Activated CD8-positive, alpha-beta memory T cell treated with anti-CD3 and anti-CD28 coated beads, Interleukin-2, amount 50 U/mL, for 48 hours (primary cell): ENCODE data around the gene NFE2.
"Not testable (repeated sequence)": the region's sequence is repeated elsewhere in the genome, so short reads cannot be mapped to it uniquely, and the experiment has no call there.

Source experiments
- DNase-seq: peaks from one replicate; pipeline ENCODE4 v3.0.0-alpha.2; 2020

NFE2 gene

DNA sequence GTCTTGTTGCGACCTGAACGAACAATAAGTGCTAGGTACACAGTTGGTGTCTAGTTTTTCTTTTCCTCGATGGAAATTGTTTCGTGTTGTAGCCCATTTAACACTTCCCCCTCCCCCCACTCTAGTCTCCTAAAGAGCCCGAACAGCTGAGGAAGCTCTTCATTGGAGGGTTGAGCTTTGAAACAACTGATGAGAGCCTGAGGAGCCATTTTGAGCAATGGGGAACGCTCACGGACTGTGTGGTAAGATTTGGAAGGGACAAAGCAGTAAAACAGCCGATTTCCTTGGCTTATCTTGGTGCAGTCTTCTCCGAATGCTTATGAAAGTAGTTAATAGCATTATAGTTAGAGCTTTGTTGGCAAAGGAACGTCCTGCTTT is 19.6 kb downstream of the NFE2 start:
- not testable (repeated sequence) for DNase-seq

DNA sequence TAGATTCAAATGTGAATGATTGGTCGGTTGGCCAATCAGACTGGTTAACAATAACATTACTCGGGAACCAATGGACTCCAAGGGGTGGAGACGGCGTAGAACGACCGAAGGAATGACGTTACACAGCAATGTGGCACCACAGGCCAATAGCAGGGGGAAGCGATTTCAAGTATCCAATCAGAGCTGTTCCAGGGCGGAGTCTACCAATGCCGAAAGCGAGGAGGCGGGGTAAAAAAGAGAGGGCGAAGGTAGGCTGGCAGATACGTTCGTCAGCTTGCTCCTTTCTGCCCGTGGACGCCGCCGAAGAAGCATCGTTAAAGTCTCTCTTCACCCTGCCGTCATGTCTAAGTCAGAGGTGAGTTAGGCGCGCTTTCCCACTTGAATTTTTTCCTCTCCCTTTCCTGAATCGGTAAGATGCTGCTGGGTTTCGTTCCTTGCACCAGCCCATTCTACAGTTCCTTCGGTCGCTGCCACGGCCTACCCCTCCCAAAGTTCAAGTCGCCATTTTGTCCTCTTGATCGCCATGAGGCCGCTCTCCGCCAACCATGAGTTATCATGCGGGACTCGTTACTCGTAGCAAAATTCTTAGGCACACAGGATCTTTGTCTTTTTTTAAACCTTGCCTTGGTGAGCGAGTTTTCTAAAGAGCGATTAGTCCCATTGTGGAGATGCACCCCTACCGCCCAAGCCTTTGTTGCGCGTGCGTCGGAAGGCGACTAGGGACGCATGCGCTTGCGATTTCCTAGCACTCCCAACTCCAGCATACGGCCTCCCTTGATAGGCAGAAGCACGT is 20.2 kb downstream of the NFE2 start, which contains the start of gene HNRNPA1:
Gene HNRNPA1, plus strand, starts transcription at position 259 of the 793 bp plus-strand sequence. Its CDS starts 82 bp downstream, at position 341.
- peak; percentile 90 for DNase-seq

- peak; percentile 99 for DNase-seq
Measured at GRCh38 chr12:54279632-54280467, 21.0 kb downstream of the NFE2 start, which contains the start of gene CBX5. Gene CBX5 (minus strand): TSS chr12:54280122. CDS start chr12:54257650, 22,472 bp downstream.

DNA sequence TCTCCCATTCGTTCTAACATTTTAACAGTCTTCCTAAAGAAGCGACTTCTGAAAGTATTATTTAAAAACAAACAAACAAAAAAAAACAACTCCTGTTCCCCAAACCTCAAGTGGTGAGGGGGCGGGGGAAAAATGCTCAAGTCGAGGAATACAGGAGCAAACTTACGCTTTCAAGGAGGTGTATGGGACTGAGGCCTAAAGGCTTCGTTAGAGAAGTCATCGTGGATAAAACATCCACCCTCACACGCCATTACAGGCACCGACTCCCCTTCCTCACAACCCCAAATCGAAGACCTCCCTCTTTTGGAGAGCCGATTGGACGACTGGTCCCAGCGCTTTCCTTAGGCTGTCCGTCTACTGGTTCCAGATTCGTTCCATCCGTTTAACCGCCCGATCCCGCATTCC is 21.6 kb downstream of the NFE2 start:
- DNase-seq = no peak

GRCh38 chr12:54277823-54278276 is 23.0 kb downstream of the NFE2 start:
- no peak for DNase-seq

GRCh38 chr12:54276368-54276767 is 24.4 kb downstream of the NFE2 start:
- no peak for DNase-seq

- DNase-seq = no peak
Measured at GRCh38 chr12:54273981-54274380, 26.8 kb downstream of the NFE2 start.

GRCh38 chr12:54272214-54272613 is 28.6 kb downstream of the NFE2 start:
- no peak for DNase-seq

GRCh38 chr12:54270345-54270744 is 30.5 kb downstream of the NFE2 start:
- no peak for DNase-seq

- DNase-seq = no peak
Measured at GRCh38 chr12:54266852-54267251, 34.0 kb downstream of the NFE2 start.

GRCh38 chr12:54265364-54265812 is 35.4 kb downstream of the NFE2 start:
- no peak for DNase-seq

- DNase-seq = no peak
Measured at GRCh38 chr12:54262403-54262925, 38.4 kb downstream of the NFE2 start.

- DNase-seq = no peak
Measured at GRCh38 chr12:54261815-54262402, 38.9 kb downstream of the NFE2 start.

GRCh38 chr12:54259194-54260011 is 41.4 kb downstream of the NFE2 start:
- DNase-seq = peak; percentile 69

DNA sequence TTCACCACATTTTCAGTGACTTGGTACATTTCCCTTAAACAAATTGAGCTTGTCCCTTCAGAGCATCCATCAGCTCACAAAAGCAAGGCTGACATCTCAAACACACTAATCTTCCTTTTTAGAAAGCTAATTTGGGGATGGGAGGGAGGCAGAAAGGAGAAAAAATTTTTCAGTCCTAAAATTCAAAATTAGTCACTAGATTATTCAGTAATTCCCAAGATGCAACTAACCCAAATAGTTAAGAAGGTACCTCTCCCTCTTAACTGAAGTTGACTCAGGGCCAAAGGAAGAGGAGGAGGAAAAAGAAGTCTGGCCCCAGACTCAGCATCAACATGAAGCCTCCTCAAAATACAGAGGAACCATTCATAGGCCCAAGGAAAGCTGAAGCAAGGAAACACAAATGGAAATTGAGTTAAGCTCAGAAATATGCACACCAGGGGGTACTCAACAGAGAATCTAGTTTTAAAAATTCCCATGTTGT is 42.6 kb downstream of the NFE2 start:
- DNase-seq = no peak

DNA sequence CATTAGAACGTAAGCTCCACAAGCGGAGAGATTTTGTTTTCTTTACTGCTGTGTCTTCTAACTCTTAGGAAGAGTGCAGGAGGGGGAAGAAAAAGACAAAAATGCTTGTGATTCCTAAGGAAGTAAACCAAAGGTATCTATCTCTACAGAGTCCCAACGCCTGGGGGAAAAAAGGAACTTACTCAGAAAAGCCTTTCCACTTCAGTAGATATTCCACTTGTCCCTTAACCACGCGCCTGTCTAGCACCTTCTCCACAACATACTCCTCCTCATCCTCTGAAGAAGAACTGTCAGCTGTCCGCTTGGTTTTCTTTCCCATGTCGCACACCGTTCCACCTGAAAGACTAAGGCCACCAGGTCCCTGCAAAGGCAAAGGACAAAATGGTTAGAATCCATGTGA is 43.5 kb downstream of the NFE2 start:
- DNase-seq = no peak

DNA sequence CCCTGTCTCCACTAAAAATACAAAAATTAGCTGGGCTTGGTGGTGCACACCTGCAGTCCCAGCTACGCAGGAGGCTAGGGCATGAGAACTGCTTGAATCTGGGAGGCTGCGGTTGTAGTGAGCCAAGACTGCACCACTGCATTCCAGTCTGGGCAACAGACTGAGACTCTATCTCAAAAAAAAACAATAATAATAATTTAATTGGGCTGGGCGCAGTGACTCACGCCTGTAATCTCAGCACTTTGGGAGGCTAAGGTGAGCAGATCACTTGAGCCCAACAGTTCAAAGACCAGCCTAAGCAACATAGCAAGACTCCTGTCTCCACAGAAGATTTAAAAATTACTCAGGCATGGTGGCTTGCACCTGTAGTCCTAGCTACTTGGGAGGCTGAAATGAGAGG is 47.6 kb downstream of the NFE2 start:
- DNase-seq = no peak

- DNase-seq = no peak
Measured at GRCh38 chr12:54251667-54252284, 49.0 kb downstream of the NFE2 start.

- DNase-seq = no peak
Measured at GRCh38 chr12:54249489-54249888, 51.3 kb downstream of the NFE2 start.

DNA sequence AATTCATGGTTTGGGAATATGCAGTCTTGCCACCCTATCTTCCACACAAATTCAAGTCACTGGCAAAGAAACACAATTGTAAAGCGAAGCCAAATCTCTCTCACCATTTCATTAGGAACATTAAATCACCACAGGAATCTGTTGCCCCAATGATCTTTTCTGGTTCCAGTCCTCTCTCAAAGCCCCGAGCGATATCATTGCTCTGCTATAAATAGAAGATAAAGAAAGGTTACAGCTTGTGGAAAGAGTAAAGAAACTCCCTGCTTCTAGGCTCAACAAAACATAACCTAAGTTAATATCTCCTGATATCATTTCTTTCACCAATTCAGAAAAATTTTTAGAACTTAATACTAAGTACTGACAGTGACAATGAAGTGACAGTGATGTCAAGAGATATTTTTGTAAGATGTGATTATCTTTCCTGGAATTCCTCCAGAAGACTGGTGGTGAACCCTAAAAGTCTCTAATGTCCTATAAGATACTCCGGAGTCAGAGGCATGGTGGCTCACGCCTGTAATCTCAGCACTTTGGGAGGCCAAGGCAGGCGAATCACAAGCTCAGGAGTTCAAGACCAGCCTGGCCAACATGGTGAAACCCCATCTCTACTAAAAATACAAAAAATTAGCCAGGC is 54.7 kb downstream of the NFE2 start:
- DNase-seq = no peak
